HEK293T (cell line): ENCODE results near the gene PIWIL1.

Source experiments
- ARNT ChIP-seq: fragments of 450-650 bp; IDR thresholded peaks from 2 replicates; pipeline ENCODE4 v1.6.1; 2017; ENCODE audit warnings: mild to moderate bottlenecking
- FOXA1 ChIP-seq: fragments of 450-650 bp; IDR thresholded peaks from 2 replicates; pipeline ENCODE4 v1.6.1; 2016; ENCODE audit warnings: mild to moderate bottlenecking
- FOXK2 ChIP-seq: fragments of 450-650 bp; IDR thresholded peaks from 2 replicates; pipeline ENCODE4 v1.6.1; 2016; ENCODE audit warnings: mild to moderate bottlenecking
- HDGF ChIP-seq: fragments of 450-650 bp; IDR thresholded peaks from 2 replicates; pipeline ENCODE4 v1.6.1; 2017; ENCODE audit warnings: antibody characterized with exemption, borderline replicate concordance
- ZNF384 ChIP-seq: fragments of 450-650 bp; IDR thresholded peaks from 2 replicates; pipeline ENCODE4 v1.6.1; 2016

DNA sequence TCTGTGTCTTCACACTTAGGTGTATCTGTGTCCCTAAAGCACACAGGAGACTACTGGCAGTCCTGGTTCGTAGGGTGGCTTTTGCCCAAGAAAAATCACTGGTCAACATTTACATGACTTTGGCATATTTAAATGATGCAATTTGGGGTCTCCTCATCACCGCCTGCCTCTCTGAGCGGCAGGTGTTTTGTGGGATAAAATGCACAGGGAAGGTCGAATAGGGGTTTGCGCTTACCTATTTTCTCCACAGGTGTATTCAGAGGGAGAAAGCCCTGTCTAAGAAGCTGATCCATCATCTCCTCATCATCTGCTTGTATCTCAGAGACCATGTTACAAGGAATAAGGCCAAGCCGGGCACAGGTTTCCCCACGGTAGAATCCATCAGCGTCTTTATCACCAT, 74.7 kb downstream of the PIWIL1 start:
- TF ChIP-seq FOXK2 (no peak), HDGF (no peak), ARNT (no peak), ZNF384 (no peak), FOXA1 (no peak)
